ENCODE results near the gene RDH12.
"Not testable (repeated sequence)": the region's sequence is repeated elsewhere in the genome, so short reads cannot be mapped to it uniquely, and the experiment has no call there.

GRCh38 chr14:67719385-67719784, 17.7 kb downstream of the RDH12 start:
- not testable (repeated sequence) for TF ChIP-seq EP300, CTCF (IDR thresholded peaks at IDR 0.05)

All from suprapubic skin (tissue), 3 donors.